ENCODE results near the gene PCDHB5.

GRCh38 chr5:141155540-141156374 lies 20.8 kb downstream of the PCDHB5 start:
- TF ChIP-seq CTCF (optimal IDR thresholded peaks at IDR 0.05 in 1 of 3, IDR thresholded peaks at IDR 0.05 in 1 of 3, conservative IDR thresholded peaks at IDR 0.05 in 1 of 3; ENCODE audit: extremely low read depth in 1 of 3, insufficient read depth in 2 of 3, low read length in 3 of 3): no peak
- TF ChIP-seq EZH2 (IDR thresholded peaks at IDR 0.05; ENCODE audit: low read length): no peak
